Glomerular visceral epithelial cell (primary cell): ENCODE results near the gene IGSF8.

ENCODE experiments used
- DNase-seq: peaks from one replicate; pipeline ENCODE4 v3.0.0-alpha.2; 2016; ENCODE audit errors: extremely low spot score

The IGSF8 gene

GRCh38 chr1:160085686-160086455 is 12.5 kb downstream of the IGSF8 start:
- peak; percentile 66 for DNase-seq

GRCh38 chr1:160084771-160085321 is 13.6 kb downstream of the IGSF8 start:
- DNase-seq, result no peak

GRCh38 chr1:160083968-160084770 is 14.2 kb downstream of the IGSF8 start:
- peak; percentile 30 for DNase-seq

GRCh38 chr1:160082926-160083325 is 15.5 kb downstream of the IGSF8 start:
- DNase-seq, result no peak

GRCh38 chr1:160082487-160082886 is 15.9 kb downstream of the IGSF8 start:
- no peak for DNase-seq

GRCh38 chr1:160081261-160081936 is 17.0 kb downstream of the IGSF8 start, which contains the start of gene KCNJ9:
Gene KCNJ9, plus strand, starts transcription at chr1:160081538. Its CDS starts 2,493 bp downstream, at chr1:160084031.
- DNase-seq, result no peak

GRCh38 chr1:160080381-160081100 is 17.9 kb downstream of the IGSF8 start:
- no peak for DNase-seq

- no peak for DNase-seq
Measured at GRCh38 chr1:160079448-160079847, 19.0 kb downstream of the IGSF8 start.

- DNase-seq, result peak; percentile 33
Measured at GRCh38 chr1:160078512-160079195, 19.8 kb downstream of the IGSF8 start.

- DNase-seq, result no peak
Measured at GRCh38 chr1:160077486-160077885, 20.9 kb downstream of the IGSF8 start.

GRCh38 chr1:160076295-160076694 is 22.1 kb downstream of the IGSF8 start:
- peak; percentile 63 for DNase-seq

- DNase-seq, result no peak
Measured at GRCh38 chr1:160075836-160076235, 22.6 kb downstream of the IGSF8 start.

GRCh38 chr1:160074865-160075264 is 23.6 kb downstream of the IGSF8 start:
- DNase-seq, result no peak

GRCh38 chr1:160071289-160071688 is 27.1 kb downstream of the IGSF8 start:
- no peak for DNase-seq

GRCh38 chr1:160070243-160071163 is 27.9 kb downstream of the IGSF8 start:
- peak; percentile 65 for DNase-seq

- DNase-seq, result no peak
Measured at GRCh38 chr1:160069460-160070231, 28.8 kb downstream of the IGSF8 start, which contains the start of gene KCNJ10. Gene KCNJ10, minus strand, starts transcription at chr1:160070160. Its CDS starts 27,628 bp downstream, at chr1:160042532.

- DNase-seq, result no peak
Measured at GRCh38 chr1:160068225-160068624, 30.2 kb downstream of the IGSF8 start.

GRCh38 chr1:160066829-160067745 is 31.3 kb downstream of the IGSF8 start:
- no peak for DNase-seq
